ENCODE measurements around the gene NCOA6. TPM values are rescaled to one million over a fixed set of nuclear protein-coding genes. Genes with fewer than 3 reads are reported as not detected.

NCOA6 gene
- total RNA-seq, 4 donors from 2014 or later, result 16.9 to 26.1 (median 24.0) TPM

GRCh38 chr20:34861386-34862084 is 36.1 kb upstream of the NCOA6 start:
- peak in 1 of 2 donors; percentile 13 for DNase-seq (ENCODE audit: low spot score in 2 of 2)
- Histone ChIP-seq H3K4me1 (no peaks in the 10 kb centered on the region), H3K27ac (no peak overlapping the region), H3K4me3 (no peak overlapping the region), H3K36me3 (peaks cover 0 to 81% (median 0%) of the 10 kb centered on the region in 3 donors), H3K27me3 (no peaks in the 10 kb centered on the region), H3K9me3 (no peaks in the 10 kb centered on the region)
- WGBS, 2 donors, result 89 to 93% methylated on average over 7 of the region's 7 CpGs
- TF ChIP-seq CTCF (IDR thresholded peaks at IDR 0.05) (no peak), POLR2A (IDR thresholded peaks at IDR 0.05) (no peak), EP300 (IDR thresholded peaks at IDR 0.05) (no peak)

GRCh38 chr20:34859826-34860545 is 34.5 kb upstream of the NCOA6 start:
- 83 to 89% methylated on average over 9 of the region's 9 CpGs for WGBS, 2 donors
- H3K4me1 ChIP-seq, result no peaks in the 10 kb centered on the region
- H3K36me3 ChIP-seq, result peaks cover 0 to 91% (median 0%) of the 10 kb centered on the region in 3 donors
- H3K27me3 ChIP-seq, result no peaks in the 10 kb centered on the region
- no peak overlapping the region for H3K4me3 ChIP-seq
- H3K27ac ChIP-seq, result no peak overlapping the region
- no peaks in the 10 kb centered on the region for H3K9me3 ChIP-seq
- DNase-seq (ENCODE audit: low spot score in 2 of 2), result no peak
- TF ChIP-seq POLR2A (IDR thresholded peaks at IDR 0.05) (no peak), EP300 (IDR thresholded peaks at IDR 0.05) (no peak), CTCF (IDR thresholded peaks at IDR 0.05) (no peak)

- WGBS, 2 donors, result 92 to 94% methylated on average over 20 to 26 of the region's 26 CpGs
- H3K27me3 ChIP-seq, result no peaks in the 10 kb centered on the region
- TF ChIP-seq CTCF (IDR thresholded peaks at IDR 0.05) (no peak), POLR2A (IDR thresholded peaks at IDR 0.05) (no peak)
Observed at GRCh38 chr20:34859367-34859766, 33.9 kb upstream of the NCOA6 start.

GRCh38 chr20:34852298-34852697 is 26.8 kb upstream of the NCOA6 start:
- H3K36me3 ChIP-seq, result peaks cover 0 to 100% (median 9%) of the 10 kb centered on the region in 3 donors
- H3K9me3 ChIP-seq, result no peaks in the 10 kb centered on the region
- no peak overlapping the region for H3K4me3 ChIP-seq
- no peak overlapping the region for H3K27ac ChIP-seq
- WGBS, 2 donors, result 82 to 93% methylated on average over 4 of the region's 4 CpGs
- no peaks in the 10 kb centered on the region for H3K27me3 ChIP-seq
- TF ChIP-seq CTCF (IDR thresholded peaks at IDR 0.05) (no peak), POLR2A (IDR thresholded peaks at IDR 0.05) (no peak), EP300 (IDR thresholded peaks at IDR 0.05) (no peak)
- no peaks in the 10 kb centered on the region for H3K4me1 ChIP-seq
- no peak for DNase-seq (ENCODE audit: low spot score in 2 of 2)

More at GRCh38 chr20:34859367-34859766, 33.9 kb upstream of the NCOA6 start:
- no peak for DNase-seq (ENCODE audit: low spot score in 2 of 2)
- Histone ChIP-seq H3K9me3 (no peaks in the 10 kb centered on the region), H3K4me3 (no peak overlapping the region), H3K27ac (no peak overlapping the region), H3K36me3 (peaks cover 0 to 95% (median 0%) of the 10 kb centered on the region in 3 donors), H3K4me1 (no peaks in the 10 kb centered on the region)

GRCh38 chr20:34850969-34851368 is 25.5 kb upstream of the NCOA6 start:
- H3K4me1 ChIP-seq, result no peaks in the 10 kb centered on the region
- WGBS, 2 donors, result 96 to 97% methylated on average over 12 to 13 of the region's 14 CpGs
- H3K36me3 ChIP-seq, result peaks cover 0 to 100% (median 9%) of the 10 kb centered on the region in 3 donors
- TF ChIP-seq CTCF (IDR thresholded peaks at IDR 0.05), result no peak
- no peak for TF ChIP-seq POLR2A (IDR thresholded peaks at IDR 0.05)
- TF ChIP-seq EP300 (IDR thresholded peaks at IDR 0.05), result no peak
- H3K27ac ChIP-seq, result no peak overlapping the region
- DNase-seq (ENCODE audit: low spot score in 2 of 2), result no peak
- no peaks in the 10 kb centered on the region for H3K27me3 ChIP-seq
- no peaks in the 10 kb centered on the region for H3K9me3 ChIP-seq
- H3K4me3 ChIP-seq, result no peak overlapping the region

Measured in tibial nerve (tissue), 4 donors.